HG02870 (cell line): ENCODE measurements around the gene SLC6A5.
"Not testable (repeated sequence)": the region's sequence is repeated elsewhere in the genome, so short reads cannot be mapped to it uniquely, and the experiment has no call there.

Experiments
- ATAC-seq: cut with Tn5 transposase; IDR thresholded peaks from one replicate; pipeline ENCODE4 v1.9.1; 2021; ENCODE audit warnings: mild to moderate bottlenecking, moderate library complexity; ENCODE audit not compliant: unreplicated experiment

SLC6A5 gene

DNA sequence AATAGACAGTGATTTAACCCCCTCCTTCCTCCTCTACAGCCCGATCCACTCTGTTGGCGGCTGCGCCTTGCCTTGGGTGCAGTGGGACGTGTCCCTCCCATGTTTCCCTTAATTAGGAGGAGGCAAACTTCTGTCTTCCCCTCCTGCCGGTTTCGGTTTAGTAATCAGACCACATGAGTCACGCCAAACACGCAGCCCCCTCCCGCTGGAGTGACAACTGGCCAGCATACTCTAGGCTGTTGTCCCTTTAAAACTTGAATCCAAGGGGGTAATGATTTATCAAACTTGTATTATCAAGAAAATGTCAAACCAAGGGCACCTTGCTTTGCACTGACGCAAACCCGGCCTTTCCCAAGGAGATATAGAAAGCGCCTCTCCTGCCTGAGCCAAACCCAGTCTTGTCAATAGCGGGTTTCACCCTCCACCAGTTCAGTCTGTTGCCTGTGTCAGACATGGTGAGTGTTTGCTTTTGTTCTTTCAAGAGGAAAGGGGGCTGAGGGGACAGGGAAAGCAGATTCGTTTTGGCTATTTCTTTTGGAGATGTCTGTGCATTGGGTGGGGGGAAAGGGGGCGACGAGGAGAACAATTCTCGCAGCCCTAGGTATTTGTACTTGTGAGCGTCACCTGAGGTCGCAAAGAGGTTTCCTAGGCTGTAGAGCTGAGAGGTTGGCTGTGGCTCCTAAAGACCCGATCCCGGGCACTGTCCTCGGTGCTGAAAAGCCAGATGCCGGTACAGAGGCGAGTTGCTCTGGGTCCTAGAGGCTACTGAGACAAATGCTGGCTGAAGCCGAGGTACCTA, at the start of gene SLC6A5:
Gene SLC6A5, plus strand, starts transcription at position 388 of the 799 bp plus-strand sequence. Its CDS starts 65 bp downstream, at position 453.
- no peak for ATAC-seq

DNA sequence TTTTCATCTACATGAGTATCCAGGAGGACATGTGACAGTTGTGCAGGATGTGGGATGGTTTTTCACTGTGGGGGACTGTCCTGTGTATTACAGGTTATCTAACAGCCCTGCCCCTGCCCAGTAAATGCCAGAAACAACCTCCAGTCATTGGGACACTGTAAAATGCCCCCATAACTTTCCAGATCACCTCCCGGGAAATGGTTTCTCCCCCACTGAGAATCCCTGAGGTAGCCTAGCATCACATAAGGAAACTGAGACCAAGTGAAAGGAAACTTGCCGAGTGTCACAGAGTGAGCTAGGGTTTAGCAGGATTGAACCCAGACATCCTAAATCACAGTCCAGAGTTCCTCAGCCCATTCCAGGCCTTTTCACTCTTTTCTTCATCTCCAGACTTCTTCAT, 48.3 kb upstream of the SLC6A5 start:
- no peak for ATAC-seq

DNA sequence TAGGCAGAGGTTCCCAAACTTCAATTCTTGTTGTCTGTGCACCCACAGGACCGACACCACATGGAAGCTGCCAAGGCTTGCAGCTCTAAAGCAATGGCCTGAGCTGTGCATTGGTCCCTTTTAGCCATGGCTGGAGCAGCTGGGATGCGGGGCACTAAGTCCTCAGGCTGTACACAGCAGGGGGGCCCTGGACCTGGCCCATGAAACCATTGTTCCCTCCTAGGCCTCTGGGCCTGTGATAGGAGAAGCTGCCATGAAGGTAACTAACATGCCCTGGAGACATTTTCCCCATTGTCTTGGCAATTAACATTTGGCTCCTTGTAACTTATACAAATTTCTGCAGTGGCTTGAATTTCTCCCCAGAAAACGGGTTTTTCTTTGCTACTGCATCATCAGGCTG, 43.6 kb upstream of the SLC6A5 start:
- ATAC-seq, result no peak

DNA sequence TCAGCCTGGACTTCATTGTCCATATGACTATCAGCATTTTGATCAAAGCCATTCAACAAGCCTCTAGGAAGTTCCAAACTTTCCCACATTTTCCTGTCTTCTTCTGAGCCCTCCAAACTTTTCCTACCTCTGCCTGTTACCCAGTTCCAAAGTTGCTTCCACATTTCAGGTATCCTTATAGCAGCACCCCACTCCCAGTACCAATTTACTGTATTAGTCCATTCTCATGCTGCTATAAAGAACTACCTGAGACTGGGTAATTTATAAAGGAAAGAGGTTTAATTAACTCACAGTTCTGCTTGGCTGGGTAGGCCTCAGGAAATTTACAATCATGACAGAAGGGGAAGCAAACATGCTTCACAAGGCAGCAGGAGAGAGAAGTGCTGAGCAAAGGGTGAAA, 43.0 kb upstream of the SLC6A5 start:
- ATAC-seq, result not testable (repeated sequence)

- no peak for ATAC-seq
Measured at GRCh38 chr11:20558741-20559140, 40.7 kb upstream of the SLC6A5 start.

DNA sequence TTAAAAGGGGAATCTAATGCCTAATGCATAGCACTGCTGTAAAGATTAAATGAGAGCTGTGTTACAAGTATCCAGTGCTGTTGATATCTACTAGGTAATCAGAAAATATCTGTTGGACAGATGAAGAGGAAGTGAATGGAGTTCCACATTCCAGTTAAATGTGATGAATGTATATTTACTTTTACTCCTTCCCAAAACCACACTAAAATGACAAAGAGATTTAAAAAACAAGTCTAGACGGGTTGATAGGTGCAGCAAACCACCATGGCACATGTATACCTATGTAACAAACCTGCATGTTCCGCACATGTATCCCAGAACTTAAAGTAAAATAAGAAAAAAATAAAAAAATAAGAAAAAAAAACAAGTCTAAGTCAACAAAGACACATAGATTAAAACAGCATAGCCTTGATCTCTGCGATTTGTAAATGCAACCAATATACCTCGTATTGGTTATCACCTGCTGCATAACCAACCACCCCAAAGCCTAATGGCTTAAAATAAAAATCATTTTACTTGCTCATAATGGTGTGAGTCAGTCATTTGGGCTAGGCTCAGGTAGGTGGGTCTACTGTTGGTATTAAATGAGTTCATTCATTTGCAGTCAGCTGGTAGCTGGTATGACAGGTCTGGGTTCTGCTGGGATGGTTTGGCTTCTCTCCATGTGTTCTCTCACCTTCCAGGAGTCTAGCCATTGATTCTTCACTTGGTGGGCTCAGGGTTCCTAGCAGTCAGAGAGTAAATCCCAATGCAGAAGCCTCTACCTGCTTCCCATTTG, 39.7 kb upstream of the SLC6A5 start:
- no peak for ATAC-seq

GRCh38 chr11:20561915-20562314, 37.5 kb upstream of the SLC6A5 start:
- ATAC-seq, result no peak

GRCh38 chr11:20563866-20564265, 35.5 kb upstream of the SLC6A5 start:
- ATAC-seq, result no peak

DNA sequence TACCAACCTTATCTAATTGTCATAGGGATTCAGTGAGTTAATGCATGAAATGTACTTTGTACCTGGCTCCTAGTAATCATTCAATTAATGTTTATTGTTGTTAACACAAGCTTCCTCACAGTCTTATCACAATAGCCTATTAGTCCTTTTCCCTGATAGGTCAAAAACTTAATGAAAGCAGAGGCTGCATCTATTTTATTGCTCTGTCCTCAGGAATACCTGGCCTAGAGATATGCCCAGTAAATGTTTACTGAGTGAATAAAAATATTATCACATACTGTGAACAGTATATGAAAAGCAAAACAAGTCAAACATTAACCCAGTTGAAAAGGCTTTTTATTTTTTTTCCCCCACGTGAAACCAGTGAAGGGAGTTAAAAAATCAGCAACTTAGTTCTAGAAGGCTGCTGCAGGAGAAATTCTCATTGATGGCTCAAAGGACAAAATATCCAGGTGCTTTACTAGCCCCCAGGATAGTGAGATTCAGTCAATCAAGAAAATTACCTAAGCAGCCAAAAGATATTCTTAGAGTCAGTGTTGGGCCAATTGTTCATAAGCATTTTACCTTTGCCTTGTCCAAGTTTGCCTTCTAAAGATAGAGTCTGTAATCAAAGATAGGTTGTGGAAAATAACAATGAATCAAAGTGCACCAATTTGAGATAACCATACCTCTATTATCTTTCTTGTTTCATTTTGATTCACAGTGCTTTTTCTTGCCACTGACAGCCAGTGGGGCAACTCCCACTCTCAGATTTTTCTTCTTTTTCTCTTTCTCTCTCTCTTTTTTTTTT, 34.4 kb upstream of the SLC6A5 start:
- no peak for ATAC-seq

DNA sequence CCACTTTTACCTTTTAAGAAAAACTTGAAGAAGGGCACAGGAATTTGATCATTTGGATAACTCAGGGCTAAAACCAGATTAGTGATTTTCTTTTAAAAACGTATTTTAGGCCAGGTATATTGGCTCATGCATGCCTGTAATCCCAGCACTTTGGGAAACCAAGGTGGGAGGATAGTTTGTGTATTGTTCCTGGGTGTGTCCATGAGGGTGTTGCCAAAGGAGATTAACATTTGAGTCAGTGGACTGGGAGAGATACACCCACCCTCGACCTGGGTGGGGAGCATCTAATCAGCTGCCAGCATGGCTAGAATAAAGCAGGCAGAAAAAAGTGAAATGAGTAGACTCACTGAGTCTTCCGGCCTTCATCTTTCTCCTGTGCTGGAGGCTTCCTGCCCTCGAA, 33.3 kb upstream of the SLC6A5 start:
- not testable (repeated sequence) for ATAC-seq

DNA sequence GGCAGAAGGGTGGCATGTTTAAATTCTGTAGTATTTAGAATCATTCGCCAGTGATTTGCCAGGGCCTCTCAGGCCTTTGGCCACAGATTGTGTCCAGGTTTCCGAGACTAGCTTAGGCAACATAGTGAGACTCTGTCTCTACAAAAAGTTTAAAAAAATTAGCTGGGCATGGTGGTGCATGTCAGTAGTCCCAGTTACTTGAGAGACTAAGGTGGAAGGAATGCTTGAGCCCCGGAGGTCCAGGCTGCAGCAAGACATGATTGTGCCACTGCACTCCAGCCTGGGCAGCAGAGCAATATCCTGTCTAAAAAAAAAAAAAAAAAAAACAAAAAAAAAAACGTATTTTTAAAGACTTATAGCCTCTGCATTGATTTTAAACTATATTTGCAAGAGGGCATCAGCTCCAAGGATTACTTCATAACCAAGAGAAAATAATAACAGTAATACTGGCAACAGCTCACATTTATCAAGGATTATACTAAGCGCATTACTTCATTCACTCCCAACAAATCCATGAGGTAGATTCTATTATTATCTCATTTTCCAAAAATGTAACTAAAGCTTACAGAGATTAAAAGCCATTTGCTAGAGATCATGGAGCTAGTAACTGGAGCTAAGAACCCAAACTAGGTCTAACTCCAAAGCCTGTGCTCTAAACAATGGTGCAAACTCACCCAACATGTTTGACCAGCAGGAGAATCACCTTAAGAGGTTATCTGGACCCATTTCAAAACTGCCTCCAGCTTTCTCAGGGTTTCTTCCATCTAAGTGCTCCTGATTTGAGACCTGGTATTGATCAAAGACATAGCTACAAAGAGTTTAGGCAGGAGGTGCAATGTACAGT, 32.6 kb upstream of the SLC6A5 start:
- no peak for ATAC-seq

GRCh38 chr11:20579725-20580124, 19.7 kb upstream of the SLC6A5 start:
- not testable (repeated sequence) for ATAC-seq

DNA sequence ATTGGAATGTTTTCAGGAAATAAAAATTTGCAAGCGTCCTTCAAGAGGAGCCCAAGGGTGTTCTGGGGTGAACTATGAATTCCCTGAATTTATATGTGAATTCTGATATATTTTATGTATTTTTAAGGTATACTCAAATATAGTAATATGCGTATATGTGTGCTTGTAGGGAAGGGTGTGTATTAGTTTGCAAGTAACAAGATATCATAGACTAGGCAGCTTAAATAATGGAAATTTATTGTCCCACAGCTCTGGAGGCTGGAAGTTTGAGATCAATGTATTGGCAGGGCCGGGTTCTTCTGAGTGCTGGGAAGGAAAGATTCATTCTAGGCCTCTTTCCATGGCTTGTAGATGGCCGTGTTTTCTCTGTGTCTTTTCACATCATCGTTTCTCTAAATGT, 16.2 kb upstream of the SLC6A5 start:
- no peak for ATAC-seq

GRCh38 chr11:20584093-20584774, 15.2 kb upstream of the SLC6A5 start:
- ATAC-seq, result no peak

GRCh38 chr11:20589796-20590195, 9.6 kb upstream of the SLC6A5 start:
- ATAC-seq, result no peak

GRCh38 chr11:20590381-20590780, 9.0 kb upstream of the SLC6A5 start:
- ATAC-seq, result no peak

- ATAC-seq, result no peak
Measured at GRCh38 chr11:20592741-20593140, 6.7 kb upstream of the SLC6A5 start.

GRCh38 chr11:20594274-20595061, 4.9 kb upstream of the SLC6A5 start:
- no peak for ATAC-seq

DNA sequence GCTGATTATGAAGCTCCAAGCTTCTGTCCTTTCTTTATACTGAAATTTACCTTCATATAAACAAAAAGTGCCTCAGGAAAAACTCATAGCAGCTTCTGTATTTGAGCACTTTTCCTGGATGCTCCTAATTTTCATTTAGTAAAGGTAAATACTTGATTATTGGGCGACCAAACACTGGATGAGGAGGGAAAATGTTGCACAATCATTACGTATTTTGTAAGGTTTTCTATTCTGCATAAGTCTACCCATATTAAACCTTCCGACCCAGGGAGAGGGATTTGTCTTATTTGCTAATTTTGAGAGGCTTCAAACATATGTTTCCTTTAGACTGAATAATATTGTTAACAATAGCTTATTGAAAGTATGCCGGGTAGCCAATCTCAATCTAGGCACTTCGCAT, 4.3 kb upstream of the SLC6A5 start:
- ATAC-seq, result no peak
